IMR-90 (cell line): ENCODE measurements around the gene DSCAML1. TPM values are rescaled to one million over a fixed set of nuclear protein-coding genes. Genes with fewer than 3 reads are reported as not detected.

Experiments
- ATAC-seq: fragments of 200-7000 bp; cut with Tn5 transposase; 2 replicates; pipeline ENCODE4 v1.9.1; 2020; ENCODE audit warnings: low read depth, mild to moderate bottlenecking, moderate library complexity
- BruUV-seq: library from RNA; stranded (reverse); fragments of 400-500 nt; replicated peaks from 2 replicates; lab custom pipeline; 2021; lab: Mats Ljungman, UMichigan
- CTCF ChIA-PET: fragments of 300-600 bp; formaldehyde crosslinking; extraction: SDS; loops from one replicate; lab custom pipeline; 2021; ENCODE audit warnings: antibody characterized with exemption; lab: Yijun Ruan, JAX
- POLR2A ChIA-PET: fragments of 300-600 bp; sonication (Branson Sonifier 250); formaldehyde crosslinking; loops from one replicate; lab custom pipeline; 2022; ENCODE audit warnings: antibody characterized with exemption; ENCODE audit not compliant: unreplicated experiment; lab: Charles Lee
- DNase-seq: peaks from one replicate; pipeline ENCODE4 v3.0.0; 2013
- H2AFZ ChIP-seq: replicated peaks from 2 replicates; pipeline ENCODE3; 2013; ENCODE audit warnings: low read length, mild to moderate bottlenecking; ENCODE audit not compliant: poor library complexity
- H2AK5ac ChIP-seq: 2 replicates; pipeline ENCODE4 v1.6.1; 2013; ENCODE audit warnings: low read depth, low read length, inconsistent platforms
- H2AK9ac ChIP-seq: replicated peaks from 2 replicates; pipeline ENCODE3; 2013; ENCODE audit warnings: mild to moderate bottlenecking, low read depth, low read length, moderate library complexity; ENCODE audit not compliant: poor library complexity
- H2BK120ac ChIP-seq: 2 replicates; pipeline ENCODE4 v1.6.1; 2013; ENCODE audit warnings: low read depth, low read length, inconsistent platforms
- H2BK15ac ChIP-seq: 3 replicates; pipeline ENCODE4 v1.6.1; 2013; ENCODE audit warnings: low read depth, low read length, inconsistent platforms
- H2BK20ac ChIP-seq: 2 replicates; pipeline ENCODE4 v1.6.1; 2013; ENCODE audit warnings: low read depth, mild to moderate bottlenecking, inconsistent platforms, low read length, moderate library complexity
- H2BK5ac ChIP-seq: 2 replicates; pipeline ENCODE4 v1.6.1; 2013; ENCODE audit warnings: mild to moderate bottlenecking, low read depth, low read length, inconsistent platforms; ENCODE audit not compliant: poor library complexity, severe bottlenecking
- H3K14ac ChIP-seq: replicated peaks from 2 replicates; pipeline ENCODE4 v1.6.1; 2013; ENCODE audit warnings: low read depth, low read length, inconsistent platforms
- H3K18ac ChIP-seq: 2 replicates; pipeline ENCODE4 v1.6.1; 2013; ENCODE audit warnings: low read depth, low read length, control low read depth
- H3K23ac ChIP-seq: 2 replicates; pipeline ENCODE4 v1.6.1; 2013; ENCODE audit warnings: low read depth, low read length, inconsistent platforms
- H3K27ac ChIP-seq: 2 replicates; pipeline ENCODE4 v1.5.1; 2013; ENCODE audit warnings: mild to moderate bottlenecking, control low read depth, low read length; ENCODE audit not compliant: insufficient read depth
- H3K27me3 ChIP-seq: 2 replicates; pipeline ENCODE4 v1.6.1; 2013; ENCODE audit warnings: low read length; ENCODE audit not compliant: control insufficient read depth, insufficient read depth
- H3K36me3 ChIP-seq: 2 replicates; pipeline ENCODE4 v1.6.1; 2013; ENCODE audit warnings: low read length, mixed read lengths; ENCODE audit not compliant: control insufficient read depth, insufficient read depth
- H3K4ac ChIP-seq: 2 replicates; pipeline ENCODE4 v1.6.1; 2013; ENCODE audit warnings: low read depth, low read length, inconsistent platforms
- H3K4me1 ChIP-seq: 2 replicates; pipeline ENCODE4 v1.6.1; 2013; ENCODE audit warnings: low read length, mixed read lengths; ENCODE audit not compliant: control insufficient read depth, insufficient read depth
- H3K4me2 ChIP-seq: 2 replicates; pipeline ENCODE4 v1.6.1; 2013; ENCODE audit warnings: low read depth, mild to moderate bottlenecking, control low read depth, low read length, moderate library complexity
- H3K4me3 ChIP-seq: 2 replicates; pipeline ENCODE4 v1.5.1; 2013; ENCODE audit warnings: low read depth, mild to moderate bottlenecking, control low read depth, low read length, moderate library complexity; ENCODE audit not compliant: insufficient read depth
- H3K56ac ChIP-seq: 2 replicates; pipeline ENCODE4 v1.6.1; 2013; ENCODE audit warnings: low read length, inconsistent platforms; ENCODE audit not compliant: insufficient read depth; ENCODE audit errors: extremely low read depth
- H3K79me1 ChIP-seq, 2 experiments: 2 replicates each; pipeline ENCODE4 v1.6.1; 2013; ENCODE audit warnings: low read length in 2 of 2, inconsistent platforms in 1 of 2, low read depth in 1 of 2
- H3K9ac ChIP-seq: 2 replicates; pipeline ENCODE4 v1.6.1; 2013; ENCODE audit warnings: low read depth, low read length, control low read depth
- H3K9me1 ChIP-seq: 2 replicates; pipeline ENCODE4 v1.6.1; 2013; ENCODE audit warnings: low read length, inconsistent platforms; ENCODE audit not compliant: insufficient read depth
- H3K9me3 ChIP-seq: 2 replicates; pipeline ENCODE4 v1.6.1; 2013; ENCODE audit warnings: low read length; ENCODE audit not compliant: control insufficient read depth, insufficient read depth
- H4K20me1 ChIP-seq: 2 replicates; pipeline ENCODE4 v1.6.1; 2013; ENCODE audit warnings: low read length, inconsistent platforms; ENCODE audit not compliant: insufficient read depth
- H4K5ac ChIP-seq: 2 replicates; pipeline ENCODE4 v1.6.1; 2013; ENCODE audit warnings: mild to moderate bottlenecking, low read depth, low read length, control low read depth
- H4K8ac ChIP-seq, 2 experiments: 2 replicates each; pipeline ENCODE4 v1.6.1; 2013; ENCODE audit warnings: low read depth in 2 of 2, low read length in 2 of 2, control low read depth in 1 of 2, inconsistent platforms in 1 of 2
- H4K91ac ChIP-seq: 2 replicates; pipeline ENCODE4 v1.6.1; 2013; ENCODE audit warnings: low read depth, low read length, inconsistent platforms; ENCODE audit not compliant: insufficient read depth
- BHLHE40 ChIP-seq: fragments of 150-350 bp; IDR thresholded peaks from 2 replicates; pipeline ENCODE4 v1.6.1; 2016; ENCODE audit warnings: mild to moderate bottlenecking, low read depth, low read length
- CEBPB ChIP-seq: IDR thresholded peaks from 2 replicates; pipeline ENCODE4 v1.6.1; 2012; ENCODE audit warnings: low read depth, low read length, improper control_type of control experiment
- CHD1 ChIP-seq: IDR thresholded peaks from 2 replicates; pipeline ENCODE4 v1.6.1; 2012; ENCODE audit warnings: low read depth, low read length, improper control_type of control experiment
- ELK1 ChIP-seq: fragments of 150-350 bp; IDR thresholded peaks from 2 replicates; pipeline ENCODE4 v1.6.1; 2016; ENCODE audit warnings: low read depth, mild to moderate bottlenecking, low read length, moderate library complexity, borderline replicate concordance
- FOS ChIP-seq: fragments of 150-350 bp; IDR thresholded peaks from 2 replicates; pipeline ENCODE4 v1.6.1; 2016; ENCODE audit warnings: low read depth, low read length
- MXI1 ChIP-seq: IDR thresholded peaks from 2 replicates; pipeline ENCODE4 v1.6.1; 2012; ENCODE audit warnings: low read depth, mild to moderate bottlenecking, low read length, moderate library complexity, borderline replicate concordance
- NFE2L2 ChIP-seq: fragments of 150-350 bp; IDR thresholded peaks from 2 replicates; pipeline ENCODE4 v1.6.1; 2016; ENCODE audit warnings: low read depth, mild to moderate bottlenecking, low read length
- POLR2A ChIP-seq: IDR thresholded peaks from 2 replicates; pipeline ENCODE4 v1.6.1; 2012; ENCODE audit warnings: mild to moderate bottlenecking, low read depth, low read length
- RAD21 ChIP-seq: IDR thresholded peaks from 2 replicates; pipeline ENCODE4 v1.6.1; 2012; ENCODE audit warnings: low read length, improper control_type of control experiment
- RCOR1 ChIP-seq: IDR thresholded peaks from 2 replicates; pipeline ENCODE4 v1.6.1; 2012; ENCODE audit warnings: mild to moderate bottlenecking, low read length, improper control_type of control experiment; ENCODE audit not compliant: insufficient replicate concordance
- RFX5 ChIP-seq: IDR thresholded peaks from 2 replicates; pipeline ENCODE4 v1.8.0; 2012; ENCODE audit warnings: low read depth, mild to moderate bottlenecking, low read length, moderate library complexity
- WGBS, 2 experiments: methylation state at CpG; one replicate each; pipeline versions ENCODE4 v1.1.5 to v1.1.7; 2013; ENCODE audit warnings: missing lambda C conversion rate in 2 of 2; ENCODE audit not compliant: insufficient read length in 1 of 2; ENCODE audit errors: extremely low coverage in 2 of 2; 5-methylcytosine and 5-hydroxymethylcytosine counted together
- dilution Hi-C: fragments of 300-500 bp; cut with HindIII; formaldehyde crosslinking; loops from one replicate; pipeline ENCODE4 v1.14.3; 2018; ENCODE audit warnings: low sequenced_read_pairs; ENCODE audit not compliant: unreplicated experiment
- in situ Hi-C: fragments of 300-500 bp; cut with MboI; formaldehyde crosslinking; loops from 3 replicates; pipeline ENCODE4 v1.14.3; 2019; ENCODE audit warnings: low sequenced_read_pairs, inconsistent platforms, mixed read lengths
- intact Hi-C: fragments of 100-400 bp; cut with micrococcal nuclease; formaldehyde crosslinking; loops from 2 replicates; pipeline ENCODE4 v1.10.0; 2022
- polyA plus RNA-seq, 3 experiments: library from polyadenylated mRNA; depleted of rRNA; stranded (reverse); fragments of >200 nt; gene quantifications; 2 replicates each; pipeline ENCODE4 v1.2.3, GENCODE V29; 2012; ENCODE audit warnings: low replicate concordance in 1 of 3
- total RNA-seq: library from RNA; depleted of rRNA; stranded (reverse); fragments of >200 nt; gene quantifications from 2 replicates; pipeline ENCODE4 v1.2.3, GENCODE V29; 2012
- TF ChIP-seq, protein P1 (sequence below): conservative IDR thresholded peaks from 2 replicates; pipeline ENCODE4 v1.5.1; 2012; ENCODE audit warnings: mild to moderate bottlenecking, low read depth, low read length, improper control_type of control experiment
- TF ChIP-seq, protein P2 (sequence below): fragments of 150-350 bp; IDR thresholded peaks from 2 replicates; pipeline ENCODE4 v1.6.1; 2017; ENCODE audit warnings: mild to moderate bottlenecking, antibody characterized with exemption, low read length, low read depth

DSCAML1 gene
- total and polyA plus RNA-seq, 2 of the 4 experiments (the other 2 are of a cell fraction), result not detected

GRCh38 chr11:117790279-117790678 is 6.7 kb downstream of the DSCAML1 start:
- Histone ChIP-seq H2BK120ac (no peak overlapping the region), H2AK9ac (no peak overlapping the region), H3K9me3 (no peaks in the 10 kb centered on the region), H3K18ac (no peak overlapping the region), H3K36me3 (no peaks in the 10 kb centered on the region), H2AK5ac (no peak overlapping the region), H3K4me3 (no peak overlapping the region), H4K5ac (no peak overlapping the region), H4K8ac (no peak overlapping the region), H3K27me3 (peaks cover 23% of the 10 kb centered on the region), H3K9me1 (no peaks in the 10 kb centered on the region), H3K79me1 (no peaks in the 10 kb centered on the region), H3K23ac (no peak overlapping the region), H3K14ac (no peak overlapping the region), H3K4me1 (no peaks in the 10 kb centered on the region), H2AFZ (no peak overlapping the region), H2BK20ac (no peak overlapping the region), H2BK5ac (no peak overlapping the region), H4K91ac (no peak overlapping the region), H4K20me1 (no peaks in the 10 kb centered on the region), H3K9ac (no peak overlapping the region), H2BK15ac (no peak overlapping the region), H3K4ac (no peak overlapping the region), H3K27ac (no peak overlapping the region), H3K4me2 (no peak overlapping the region), H3K56ac (no peak overlapping the region)
- no peak for TF ChIP-seq RAD21
- TF ChIP-seq FOS, result no peak
- TF ChIP-seq RCOR1, result no peak
- no peak for TF ChIP-seq CHD1
- no peak for TF ChIP-seq NFE2L2
- TF ChIP-seq RFX5, result no peak
- no peak for TF ChIP-seq ELK1
- no peak for TF ChIP-seq POLR2A
- TF ChIP-seq, protein P1, sequence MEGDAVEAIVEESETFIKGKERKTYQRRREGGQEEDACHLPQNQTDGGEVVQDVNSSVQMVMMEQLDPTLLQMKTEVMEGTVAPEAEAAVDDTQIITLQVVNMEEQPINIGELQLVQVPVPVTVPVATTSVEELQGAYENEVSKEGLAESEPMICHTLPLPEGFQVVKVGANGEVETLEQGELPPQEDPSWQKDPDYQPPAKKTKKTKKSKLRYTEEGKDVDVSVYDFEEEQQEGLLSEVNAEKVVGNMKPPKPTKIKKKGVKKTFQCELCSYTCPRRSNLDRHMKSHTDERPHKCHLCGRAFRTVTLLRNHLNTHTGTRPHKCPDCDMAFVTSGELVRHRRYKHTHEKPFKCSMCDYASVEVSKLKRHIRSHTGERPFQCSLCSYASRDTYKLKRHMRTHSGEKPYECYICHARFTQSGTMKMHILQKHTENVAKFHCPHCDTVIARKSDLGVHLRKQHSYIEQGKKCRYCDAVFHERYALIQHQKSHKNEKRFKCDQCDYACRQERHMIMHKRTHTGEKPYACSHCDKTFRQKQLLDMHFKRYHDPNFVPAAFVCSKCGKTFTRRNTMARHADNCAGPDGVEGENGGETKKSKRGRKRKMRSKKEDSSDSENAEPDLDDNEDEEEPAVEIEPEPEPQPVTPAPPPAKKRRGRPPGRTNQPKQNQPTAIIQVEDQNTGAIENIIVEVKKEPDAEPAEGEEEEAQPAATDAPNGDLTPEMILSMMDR, result no peak
- TF ChIP-seq CEBPB, result no peak
- no peak for TF ChIP-seq BHLHE40
- no peak for TF ChIP-seq MXI1
- TF ChIP-seq, protein P2, sequence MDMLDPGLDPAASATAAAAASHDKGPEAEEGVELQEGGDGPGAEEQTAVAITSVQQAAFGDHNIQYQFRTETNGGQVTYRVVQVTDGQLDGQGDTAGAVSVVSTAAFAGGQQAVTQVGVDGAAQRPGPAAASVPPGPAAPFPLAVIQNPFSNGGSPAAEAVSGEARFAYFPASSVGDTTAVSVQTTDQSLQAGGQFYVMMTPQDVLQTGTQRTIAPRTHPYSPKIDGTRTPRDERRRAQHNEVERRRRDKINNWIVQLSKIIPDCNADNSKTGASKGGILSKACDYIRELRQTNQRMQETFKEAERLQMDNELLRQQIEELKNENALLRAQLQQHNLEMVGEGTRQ, result no peak
- POLR2A ChIA-PET, result no interaction called here
- ATAC-seq, result no peak
- BruUV-seq, result no TSS peak
- dilution Hi-C loops, result no loop called here
- no peak for DNase-seq
- in situ Hi-C loops, result no loop called here
- intact Hi-C loops, result no loop called here
- WGBS, 2 experiments, result no CpG with 5 or more reads among the region's 3 CpGs
- CTCF ChIA-PET, result no interaction called here
